Stimulated activated CD4-positive, alpha-beta T cell treated with anti-CD3 and anti-CD28 coated beads, Interleukin-15, amount 100 ng/mL, for 48 hours (primary cell): ENCODE data around the gene USP17L21.
"Not testable (repeated sequence)": the region's sequence is repeated elsewhere in the genome, so short reads cannot be mapped to it uniquely, and the experiment has no call there.

Experiments used
- DNase-seq, 2 donors: peaks; one replicate each; pipeline ENCODE4 v3.0.0-alpha.2; 2020; ENCODE audit warnings: low read depth in 2 of 2

The USP17L21 gene, protein sequence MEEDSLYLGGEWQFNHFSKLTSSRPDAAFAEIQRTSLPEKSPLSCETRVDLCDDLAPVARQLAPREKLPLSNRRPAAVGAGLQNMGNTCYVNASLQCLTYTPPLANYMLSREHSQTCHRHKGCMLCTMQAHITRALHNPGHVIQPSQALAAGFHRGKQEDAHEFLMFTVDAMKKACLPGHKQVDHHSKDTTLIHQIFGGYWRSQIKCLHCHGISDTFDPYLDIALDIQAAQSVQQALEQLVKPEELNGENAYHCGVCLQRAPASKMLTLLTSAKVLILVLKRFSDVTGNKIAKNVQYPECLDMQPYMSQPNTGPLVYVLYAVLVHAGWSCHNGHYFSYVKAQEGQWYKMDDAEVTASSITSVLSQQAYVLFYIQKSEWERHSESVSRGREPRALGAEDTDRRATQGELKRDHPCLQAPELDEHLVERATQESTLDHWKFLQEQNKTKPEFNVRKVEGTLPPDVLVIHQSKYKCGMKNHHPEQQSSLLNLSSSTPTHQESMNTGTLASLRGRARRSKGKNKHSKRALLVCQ

DNA sequence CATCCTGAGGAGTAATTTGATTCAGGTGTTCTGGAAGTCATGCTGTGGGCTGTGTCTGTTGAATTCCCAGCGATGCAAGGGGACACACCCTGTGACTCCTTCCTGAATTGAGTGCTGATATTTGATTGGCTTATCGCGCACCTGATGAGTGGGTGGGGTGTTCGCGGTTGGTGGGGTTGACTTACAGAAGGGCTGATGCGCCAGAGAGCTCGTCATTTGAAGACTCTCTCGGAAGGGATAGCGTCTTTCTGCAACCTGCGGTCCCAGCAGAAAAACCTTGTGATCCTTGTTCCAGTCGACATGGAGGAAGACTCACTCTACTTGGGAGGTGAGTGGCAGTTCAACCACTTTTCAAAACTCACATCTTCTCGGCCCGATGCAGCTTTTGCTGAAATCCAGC, at the start of gene USP17L21:
TSS of gene USP17L21 (plus strand) at position 301 of the 400 bp plus-strand sequence. CDS start at position 301, 0 bp downstream.
- DNase-seq = not testable (repeated sequence)

DNA sequence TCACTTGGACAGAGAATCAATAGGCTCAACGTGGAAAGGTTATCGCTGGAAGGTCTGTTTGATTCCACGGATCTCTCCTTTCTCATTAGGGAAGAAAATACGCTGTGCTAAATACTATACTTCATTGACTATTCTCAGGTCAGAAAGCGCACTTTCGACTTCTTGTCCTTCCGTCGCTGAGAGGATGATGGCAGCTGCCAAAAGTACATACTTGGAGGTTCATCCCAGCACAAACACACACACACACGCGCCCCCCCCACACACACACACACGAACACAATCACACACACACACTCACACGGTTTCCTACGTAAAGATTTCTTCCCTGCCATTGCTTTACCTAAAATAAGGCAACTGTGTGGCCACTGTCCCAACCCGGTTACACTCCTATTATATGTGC, 48.0 kb upstream of the USP17L21 start:
- not testable (repeated sequence) for DNase-seq

DNA sequence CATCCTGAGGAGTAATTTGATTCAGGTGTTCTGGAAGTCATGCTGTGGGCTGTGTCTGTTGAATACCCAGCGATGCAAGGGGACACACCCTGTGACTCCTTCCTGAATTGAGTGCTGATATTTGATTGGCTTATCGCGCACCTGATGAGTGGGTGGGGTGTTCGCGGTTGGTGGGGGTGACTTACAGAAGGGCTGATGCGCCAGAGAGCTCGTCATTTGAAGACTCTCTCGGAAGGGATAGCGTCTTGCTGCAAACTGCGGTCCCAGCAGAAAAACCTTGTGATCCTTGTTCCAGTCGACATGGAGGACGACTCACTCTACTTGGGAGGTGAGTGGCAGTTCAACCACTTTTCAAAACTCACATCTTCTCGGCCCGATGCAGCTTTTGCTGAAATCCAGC, 47.6 kb upstream of the USP17L21 start, which contains the start of gene USP17L11:
TSS of gene USP17L11 (plus strand) at position 301 of the 400 bp plus-strand sequence. CDS start at position 301, 0 bp downstream.
- DNase-seq = not testable (repeated sequence)

DNA sequence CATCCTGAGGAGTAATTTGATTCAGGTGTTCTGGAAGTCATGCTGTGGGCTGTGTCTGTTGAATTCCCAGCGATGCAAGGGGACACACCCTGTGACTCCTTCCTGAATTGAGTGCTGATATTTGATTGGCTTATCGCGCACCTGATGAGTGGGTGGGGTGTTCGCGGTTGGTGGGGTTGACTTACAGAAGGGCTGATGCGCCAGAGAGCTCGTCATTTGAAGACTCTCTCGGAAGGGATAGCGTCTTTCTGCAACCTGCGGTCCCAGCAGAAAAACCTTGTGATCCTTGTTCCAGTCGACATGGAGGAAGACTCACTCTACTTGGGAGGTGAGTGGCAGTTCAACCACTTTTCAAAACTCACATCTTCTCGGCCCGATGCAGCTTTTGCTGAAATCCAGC, 42.8 kb upstream of the USP17L21 start, which contains the start of gene USP17L12:
TSS of gene USP17L12 (plus strand) at position 301 of the 400 bp plus-strand sequence. CDS start at position 301, 0 bp downstream.
- not testable (repeated sequence) for DNase-seq

DNA sequence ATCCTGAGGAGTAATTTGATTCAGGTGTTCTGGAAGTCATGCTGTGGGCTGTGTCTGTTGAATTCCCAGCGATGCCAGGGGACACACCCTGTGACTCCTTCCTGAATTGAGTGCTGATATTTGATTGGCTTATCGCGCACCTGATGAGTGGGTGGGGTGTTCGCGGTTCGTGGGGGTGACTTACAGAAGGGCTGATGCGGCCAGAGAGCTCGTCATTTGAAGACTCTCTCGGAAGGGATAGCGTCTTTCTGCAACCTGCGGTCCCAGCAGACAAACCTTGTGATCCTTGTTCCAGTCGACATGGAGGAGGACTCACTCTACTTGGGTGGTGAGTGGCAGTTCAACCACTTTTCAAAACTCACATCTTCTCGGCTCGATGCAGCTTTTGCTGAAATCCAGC, 38.1 kb upstream of the USP17L21 start, which contains the start of gene USP17L13:
TSS of gene USP17L13 (plus strand) at position 301 of the 400 bp plus-strand sequence. CDS start at position 301, 0 bp downstream.
- not testable (repeated sequence) for DNase-seq

DNA sequence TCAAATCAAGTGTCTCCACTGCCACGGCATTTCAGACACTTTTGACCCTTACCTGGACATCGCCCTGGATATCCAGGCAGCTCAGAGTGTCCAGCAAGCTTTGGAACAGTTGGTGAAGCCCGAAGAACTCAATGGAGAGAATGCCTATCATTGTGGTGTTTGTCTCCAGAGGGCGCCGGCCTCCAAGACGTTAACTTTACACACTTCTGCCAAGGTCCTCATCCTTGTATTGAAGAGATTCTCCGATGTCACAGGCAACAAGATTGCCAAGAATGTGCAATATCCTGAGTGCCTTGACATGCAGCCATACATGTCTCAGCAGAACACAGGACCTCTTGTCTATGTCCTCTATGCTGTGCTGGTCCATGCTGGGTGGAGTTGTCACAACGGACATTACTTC, 32.4 kb upstream of the USP17L21 start:
- not testable (repeated sequence) for DNase-seq

DNA sequence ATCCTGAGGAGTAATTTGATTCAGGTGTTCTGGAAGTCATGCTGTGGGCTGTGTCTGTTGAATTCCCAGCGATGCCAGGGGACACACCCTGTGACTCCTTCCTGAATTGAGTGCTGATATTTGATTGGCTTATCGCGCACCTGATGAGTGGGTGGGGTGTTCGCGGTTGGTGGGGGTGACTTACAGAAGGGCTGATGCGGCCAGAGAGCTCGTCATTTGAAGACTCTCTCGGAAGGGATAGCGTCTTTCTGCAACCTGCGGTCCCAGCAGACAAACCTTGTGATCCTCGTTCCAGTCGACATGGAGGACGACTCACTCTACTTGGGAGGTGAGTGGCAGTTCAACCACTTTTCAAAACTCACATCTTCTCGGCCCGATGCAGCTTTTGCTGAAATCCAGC, 28.6 kb upstream of the USP17L21 start, which contains the start of gene USP17L15:
TSS of gene USP17L15 (plus strand) at position 301 of the 400 bp plus-strand sequence. CDS start at position 301, 0 bp downstream.
- DNase-seq = not testable (repeated sequence)

DNA sequence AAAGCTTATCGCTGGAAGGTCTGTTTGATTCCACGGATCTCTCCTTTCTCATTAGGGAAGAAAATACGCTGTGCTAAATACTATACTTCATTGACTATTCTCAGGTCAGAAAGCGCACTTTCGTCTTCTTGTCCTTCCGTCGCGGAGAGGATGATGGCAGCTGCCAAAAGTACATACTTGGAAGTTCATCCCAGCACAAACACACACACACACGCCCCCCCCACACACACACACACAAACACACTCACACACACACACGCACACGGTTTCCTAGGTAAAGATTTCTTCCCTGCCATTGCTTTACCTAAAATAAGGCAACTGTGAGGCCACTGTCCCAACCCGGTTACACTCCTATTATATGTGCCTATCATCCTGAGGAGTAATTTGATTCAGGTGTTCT, 24.2 kb upstream of the USP17L21 start:
- DNase-seq = not testable (repeated sequence)

DNA sequence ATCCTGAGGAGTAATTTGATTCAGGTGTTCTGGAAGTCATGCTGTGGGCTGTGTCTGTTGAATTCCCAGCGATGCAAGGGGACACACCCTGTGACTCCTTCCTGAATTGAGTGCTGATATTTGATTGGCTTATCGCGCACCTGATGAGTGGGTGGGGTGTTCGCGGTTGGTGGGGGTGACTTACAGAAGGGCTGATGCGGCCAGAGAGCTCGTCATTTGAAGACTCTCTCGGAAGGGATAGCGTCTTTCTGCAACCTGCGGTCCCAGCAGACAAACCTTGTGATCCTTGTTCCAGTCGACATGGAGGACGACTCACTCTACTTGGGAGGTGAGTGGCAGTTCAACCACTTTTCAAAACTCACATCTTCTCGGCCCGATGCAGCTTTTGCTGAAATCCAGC, 19.1 kb upstream of the USP17L21 start, which contains the start of gene USP17L17:
TSS of gene USP17L17 (plus strand) at position 301 of the 400 bp plus-strand sequence. CDS start at position 301, 0 bp downstream.
- not testable (repeated sequence) for DNase-seq

DNA sequence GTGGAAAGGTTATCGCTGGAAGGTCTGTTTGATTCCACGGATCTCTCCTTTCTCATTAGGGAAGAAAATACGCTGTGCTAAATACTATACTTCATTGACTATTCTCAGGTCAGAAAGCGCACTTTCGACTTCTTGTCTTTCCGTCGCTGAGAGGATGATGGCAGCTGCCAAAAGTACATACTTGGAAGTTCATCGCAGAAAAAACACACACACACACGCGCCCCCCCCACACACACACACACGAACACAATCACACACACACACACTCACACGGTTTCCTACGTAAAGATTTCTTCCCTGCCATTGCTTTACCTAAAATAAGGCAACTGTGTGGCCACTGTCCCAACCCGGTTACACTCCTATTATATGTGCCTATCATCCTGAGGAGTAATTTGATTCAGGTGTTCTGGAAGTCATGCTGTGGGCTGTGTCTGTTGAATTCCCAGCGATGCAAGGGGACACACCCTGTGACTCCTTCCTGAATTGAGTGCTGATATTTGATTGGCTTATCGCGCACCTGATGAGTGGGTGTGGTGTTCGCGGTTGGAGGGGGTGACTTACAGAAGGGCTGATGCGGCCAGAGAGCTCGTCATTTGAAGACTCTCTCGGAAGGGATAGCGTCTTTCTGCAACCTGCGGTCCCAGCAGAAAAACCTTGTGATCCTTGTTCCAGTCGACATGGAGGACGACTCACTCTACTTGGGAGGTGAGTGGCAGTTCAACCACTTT, 14.6 kb upstream of the USP17L21 start, which contains the start of gene USP17L18:
TSS of gene USP17L18 (plus strand) at position 678 of the 728 bp plus-strand sequence. CDS start at position 678, 0 bp downstream.
- not testable (repeated sequence) for DNase-seq

DNA sequence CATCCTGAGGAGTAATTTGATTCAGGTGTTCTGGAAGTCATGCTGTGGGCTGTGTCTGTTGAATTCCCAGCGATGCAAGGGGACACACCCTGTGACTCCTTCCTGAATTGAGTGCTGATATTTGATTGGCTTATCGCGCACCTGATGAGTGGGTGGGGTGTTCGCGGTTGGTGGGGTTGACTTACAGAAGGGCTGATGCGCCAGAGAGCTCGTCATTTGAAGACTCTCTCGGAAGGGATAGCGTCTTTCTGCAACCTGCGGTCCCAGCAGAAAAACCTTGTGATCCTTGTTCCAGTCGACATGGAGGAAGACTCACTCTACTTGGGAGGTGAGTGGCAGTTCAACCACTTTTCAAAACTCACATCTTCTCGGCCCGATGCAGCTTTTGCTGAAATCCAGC, 9.6 kb upstream of the USP17L21 start, which contains the start of gene USP17L19:
TSS of gene USP17L19 (plus strand) at position 301 of the 400 bp plus-strand sequence. CDS start at position 301, 0 bp downstream.
- not testable (repeated sequence) for DNase-seq

DNA sequence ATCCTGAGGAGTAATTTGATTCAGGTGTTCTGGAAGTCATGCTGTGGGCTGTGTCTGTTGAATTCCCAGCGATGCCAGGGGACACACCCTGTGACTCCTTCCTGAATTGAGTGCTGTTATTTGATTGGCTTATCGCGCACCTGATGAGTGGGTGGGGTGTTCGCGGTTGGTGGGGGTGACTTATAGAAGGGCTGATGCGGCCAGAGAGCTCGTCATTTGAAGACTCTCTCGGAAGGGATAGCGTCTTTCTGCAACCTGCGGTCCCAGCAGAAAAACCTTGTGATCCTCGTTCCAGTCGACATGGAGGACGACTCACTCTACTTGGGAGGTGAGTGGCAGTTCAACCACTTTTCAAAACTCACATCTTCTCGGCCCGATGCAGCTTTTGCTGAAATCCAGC, 4.8 kb upstream of the USP17L21 start, which contains the start of gene USP17L20:
TSS of gene USP17L20 (plus strand) at position 301 of the 400 bp plus-strand sequence. CDS start at position 301, 0 bp downstream.
- DNase-seq = not testable (repeated sequence)

DNA sequence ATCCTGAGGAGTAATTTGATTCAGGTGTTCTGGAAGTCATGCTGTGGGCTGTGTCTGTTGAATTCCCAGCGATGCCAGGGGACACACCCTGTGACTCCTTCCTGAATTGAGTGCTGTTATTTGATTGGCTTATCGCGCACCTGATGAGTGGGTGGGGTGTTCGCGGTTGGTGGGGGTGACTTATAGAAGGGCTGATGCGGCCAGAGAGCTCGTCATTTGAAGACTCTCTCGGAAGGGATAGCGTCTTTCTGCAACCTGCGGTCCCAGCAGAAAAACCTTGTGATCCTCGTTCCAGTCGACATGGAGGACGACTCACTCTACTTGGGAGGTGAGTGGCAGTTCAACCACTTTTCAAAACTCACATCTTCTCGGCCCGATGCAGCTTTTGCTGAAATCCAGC, 4.6 kb downstream of the USP17L21 start, which contains the start of gene USP17L22:
TSS of gene USP17L22 (plus strand) at position 301 of the 400 bp plus-strand sequence. CDS start at position 301, 0 bp downstream.
- not testable (repeated sequence) for DNase-seq

DNA sequence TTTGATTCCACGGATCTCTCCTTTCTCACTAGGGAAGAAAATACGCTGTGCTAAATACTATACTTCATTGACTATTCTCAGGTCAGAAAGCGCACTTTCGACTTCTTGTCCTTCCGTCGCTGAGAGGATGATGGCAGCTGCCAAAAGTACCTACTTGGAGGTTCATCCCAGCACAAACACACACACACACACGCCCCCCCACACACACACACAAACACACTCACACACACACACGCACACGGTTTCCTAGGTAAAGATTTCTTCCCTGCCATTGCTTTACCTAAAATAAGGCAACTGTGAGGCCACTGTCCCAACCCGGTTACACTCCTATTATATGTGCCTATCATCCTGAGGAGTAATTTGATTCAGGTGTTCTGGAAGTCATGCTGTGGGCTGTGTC, 9.0 kb downstream of the USP17L21 start:
- not testable (repeated sequence) for DNase-seq
